ENCODE measurements around the gene TRIB2.

The TRIB2 gene

GRCh38 chr2:12701786-12702167, 15.0 kb upstream of the TRIB2 start:
- DNase-seq: no peak

GRCh38 chr2:12702168-12703121, 14.3 kb upstream of the TRIB2 start:
- no peak for DNase-seq

GRCh38 chr2:12704378-12704777, 12.4 kb upstream of the TRIB2 start:
- DNase-seq: no peak

- DNase-seq: no peak
Measured at GRCh38 chr2:12705230-12705629, 11.5 kb upstream of the TRIB2 start.

GRCh38 chr2:12705742-12706141, 11.0 kb upstream of the TRIB2 start:
- no peak for DNase-seq

GRCh38 chr2:12708508-12709206, 8.1 kb upstream of the TRIB2 start:
- DNase-seq: no peak

- DNase-seq: no peak
Measured at GRCh38 chr2:12709207-12709522, 7.6 kb upstream of the TRIB2 start.

GRCh38 chr2:12710301-12710700, 6.4 kb upstream of the TRIB2 start:
- no peak for DNase-seq

- no peak for DNase-seq
Measured at GRCh38 chr2:12711339-12711738, 5.4 kb upstream of the TRIB2 start.

GRCh38 chr2:12712881-12713280, 3.9 kb upstream of the TRIB2 start:
- DNase-seq: no peak

GRCh38 chr2:12714391-12715221, 2.1 kb upstream of the TRIB2 start:
- no peak for DNase-seq

GRCh38 chr2:12715258-12716031, 1.3 kb upstream of the TRIB2 start:
- DNase-seq: no peak

- peak; percentile 46 for DNase-seq
Measured at GRCh38 chr2:12716032-12716281, 779 bp upstream of the TRIB2 start.

- DNase-seq: peak; percentile 16 to 49
Measured at GRCh38 chr2:12717191-12718014, 667 bp downstream of the TRIB2 start.

- peak in 1 of 2 experiments; percentile 11 for DNase-seq
Measured at GRCh38 chr2:12718015-12718671, 1.4 kb downstream of the TRIB2 start.

GRCh38 chr2:12718711-12719399, 2.1 kb downstream of the TRIB2 start:
- no peak for DNase-seq

- no peak for DNase-seq
Measured at GRCh38 chr2:12719400-12720277, 2.9 kb downstream of the TRIB2 start.

- DNase-seq: no peak
Measured at GRCh38 chr2:12720278-12720620, 3.5 kb downstream of the TRIB2 start.

GRCh38 chr2:12720754-12721378, 4.1 kb downstream of the TRIB2 start:
- no peak for DNase-seq
